AG08395 (cell line): Measurements from ENCODE around the gene MTA3.
"Not testable (repeated sequence)": the region's sequence is repeated elsewhere in the genome, so short reads cannot be mapped to it uniquely, and the experiment has no call there.

Experiments
- DNase-seq: peaks from one replicate; pipeline ENCODE4 v3.0.0; 2012; ENCODE audit warnings: mixed read lengths, low spot score

Gene MTA3

DNA sequence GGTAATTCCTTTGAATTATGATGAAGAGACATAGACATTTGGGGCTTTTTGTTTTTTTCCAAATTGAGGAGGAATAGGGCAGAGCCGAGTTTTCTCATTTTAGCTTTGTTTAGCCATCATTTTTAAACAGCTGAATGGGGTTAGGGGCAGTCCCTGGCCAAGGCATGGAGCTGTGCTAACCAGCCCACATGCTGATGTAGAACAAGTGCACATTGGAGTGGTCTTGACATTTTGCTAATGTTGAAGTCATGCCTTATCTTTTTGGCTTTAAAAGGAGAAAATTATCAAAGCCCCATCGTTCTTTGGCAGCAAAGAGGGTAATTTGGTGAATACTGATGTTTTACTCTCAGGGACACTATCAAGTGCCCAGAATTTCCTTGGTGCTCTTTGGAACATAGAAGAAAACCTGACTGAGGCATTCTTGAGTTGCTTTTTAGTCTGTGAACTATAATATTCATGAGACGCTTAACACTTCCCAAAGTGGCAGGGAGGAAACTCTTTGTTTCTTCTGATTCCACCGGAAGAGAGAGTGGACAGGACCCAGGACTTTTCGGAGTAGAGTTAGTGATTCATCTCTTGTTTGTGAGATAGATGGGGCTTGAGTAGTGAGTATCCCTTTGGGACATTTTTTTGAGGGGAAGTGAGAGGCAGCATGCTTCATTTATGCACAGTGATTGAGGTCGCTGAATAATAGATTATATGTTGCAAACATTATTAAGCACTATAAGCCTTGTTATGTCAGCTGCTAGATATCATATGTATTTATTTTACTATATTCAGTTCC lies 45.0 kb downstream of the MTA3 start:
- DNase-seq = no peak

DNA sequence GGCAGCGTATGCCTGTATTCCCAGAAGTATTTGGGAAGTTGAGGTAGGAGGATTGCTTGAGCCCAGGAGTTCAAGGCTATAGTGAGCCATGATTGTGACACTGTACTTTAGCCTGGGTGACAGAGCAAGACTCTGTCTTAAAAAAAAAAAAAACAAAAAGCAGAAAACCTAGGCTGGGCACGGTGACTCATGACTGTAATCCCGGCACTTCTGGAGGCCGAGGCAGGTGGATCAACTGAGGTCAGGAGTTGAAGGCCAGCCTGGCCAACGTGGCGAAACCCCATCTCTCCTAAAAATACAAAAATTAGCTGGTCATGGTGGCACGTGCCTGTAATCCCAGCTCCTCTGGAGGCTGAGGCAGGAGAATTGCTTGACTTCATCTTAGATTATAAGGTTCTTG lies 46.4 kb downstream of the MTA3 start:
- DNase-seq = no peak

DNA sequence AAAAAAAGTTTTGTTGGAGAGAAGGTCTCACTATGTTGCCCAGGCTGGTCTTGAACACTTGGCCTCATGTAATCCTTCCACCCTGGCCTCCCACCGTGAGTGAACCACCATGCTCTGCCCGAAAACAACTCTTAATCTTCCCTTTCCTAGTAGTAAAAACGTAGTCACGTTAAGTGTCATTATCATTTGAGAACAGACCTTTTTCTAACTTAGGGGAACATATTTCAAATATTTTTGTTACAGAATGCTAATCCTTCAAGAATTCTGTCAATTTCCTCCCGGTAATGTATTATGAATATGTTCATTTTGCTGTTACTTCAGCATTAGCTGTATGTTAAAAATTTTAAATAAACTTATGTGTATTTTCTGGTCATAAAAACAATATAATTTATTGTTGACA lies 49.7 kb downstream of the MTA3 start:
- no peak for DNase-seq

DNA sequence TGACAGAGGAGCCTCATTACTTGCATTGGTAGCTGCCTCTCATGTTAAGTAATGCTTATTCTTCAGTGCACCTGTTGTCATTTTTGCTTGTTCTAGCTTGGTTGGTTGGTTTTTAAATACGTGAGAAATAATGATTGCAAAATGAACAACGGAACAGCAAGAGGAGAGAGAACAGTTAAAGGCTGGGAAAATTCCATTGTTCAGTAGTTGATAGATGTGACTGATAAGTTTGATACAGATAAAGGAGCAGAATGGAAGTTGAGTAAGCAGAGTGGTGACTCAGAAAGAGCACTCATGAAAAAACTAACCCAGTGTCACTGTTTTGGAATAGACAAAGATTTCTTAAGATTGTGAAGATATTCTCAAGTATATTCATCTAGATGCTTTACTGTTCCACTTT lies 50.5 kb downstream of the MTA3 start:
- DNase-seq = peak; percentile 42

DNA sequence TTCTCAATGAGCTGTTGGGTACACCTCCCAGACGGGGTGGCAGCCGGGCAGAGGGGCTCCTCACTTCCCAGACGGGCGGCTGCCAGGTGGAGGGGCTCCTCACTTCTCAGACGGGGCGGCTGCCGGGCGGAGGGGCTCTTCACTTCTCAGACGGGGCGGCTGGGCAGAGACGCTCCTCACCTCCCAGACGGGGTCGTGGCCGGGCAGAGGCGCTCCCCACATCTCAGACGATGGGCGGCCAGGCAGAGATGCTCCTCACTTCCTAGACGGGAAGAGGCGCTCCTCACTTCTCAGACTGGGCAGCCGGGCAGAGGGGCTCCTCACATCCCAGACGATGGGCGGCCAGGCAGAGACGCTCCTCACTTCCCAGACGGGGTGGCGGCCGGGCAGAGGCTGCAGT lies 53.2 kb downstream of the MTA3 start:
- DNase-seq = not testable (repeated sequence)

DNA sequence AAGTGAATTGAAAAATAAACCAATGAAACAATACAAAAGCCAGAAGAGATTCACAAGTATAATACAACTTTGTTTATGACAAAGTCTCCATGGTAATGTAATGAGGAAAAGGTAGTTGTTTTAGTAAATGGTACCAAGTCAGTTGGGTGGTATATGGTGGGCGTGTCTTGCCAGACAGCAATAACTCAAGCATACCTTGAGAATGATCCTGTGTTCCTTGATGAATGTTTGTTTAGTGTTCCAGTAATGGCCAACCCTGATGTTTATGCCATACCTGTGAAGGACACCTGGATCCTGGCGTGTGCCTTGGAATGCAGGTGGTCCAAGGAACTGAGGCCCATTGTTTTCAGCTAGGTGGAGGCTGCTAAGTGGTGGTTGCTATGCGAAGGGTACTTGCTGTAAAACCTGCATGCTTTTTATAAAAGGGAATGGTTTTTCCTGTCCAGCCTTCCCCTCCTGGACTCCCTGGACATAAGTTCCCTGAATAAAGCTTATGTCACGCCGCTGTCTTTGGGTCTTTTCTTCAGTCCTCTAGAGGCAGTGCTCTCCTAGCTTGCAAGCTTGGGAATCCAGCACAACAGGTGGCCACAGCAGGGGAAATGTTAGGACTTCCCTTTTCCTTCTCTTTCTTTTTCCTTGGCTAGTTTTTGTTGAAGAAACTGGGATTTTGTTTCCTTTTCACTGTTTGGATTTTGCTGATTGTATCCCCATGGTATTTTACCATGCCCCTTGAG lies 54.7 kb downstream of the MTA3 start:
- DNase-seq = no peak

DNA sequence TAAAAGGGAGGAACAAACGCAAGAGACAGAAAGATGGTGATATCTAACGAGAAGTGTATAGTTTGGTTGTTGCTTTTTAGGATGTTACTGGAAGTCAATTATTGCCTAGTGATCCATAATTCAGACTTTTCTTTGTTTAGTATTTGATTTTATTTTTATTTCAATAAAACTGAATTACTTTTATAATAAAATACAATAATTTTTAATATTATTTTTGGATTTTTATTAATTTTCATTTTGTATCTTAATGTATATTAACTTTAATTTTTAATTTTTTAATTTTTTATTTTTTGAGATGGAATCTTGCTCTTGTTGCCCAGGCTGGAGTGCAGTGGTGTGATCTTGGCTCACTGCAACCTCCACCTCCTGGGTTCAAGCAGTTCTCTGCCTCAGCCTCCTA lies 55.6 kb downstream of the MTA3 start:
- DNase-seq = no peak

DNA sequence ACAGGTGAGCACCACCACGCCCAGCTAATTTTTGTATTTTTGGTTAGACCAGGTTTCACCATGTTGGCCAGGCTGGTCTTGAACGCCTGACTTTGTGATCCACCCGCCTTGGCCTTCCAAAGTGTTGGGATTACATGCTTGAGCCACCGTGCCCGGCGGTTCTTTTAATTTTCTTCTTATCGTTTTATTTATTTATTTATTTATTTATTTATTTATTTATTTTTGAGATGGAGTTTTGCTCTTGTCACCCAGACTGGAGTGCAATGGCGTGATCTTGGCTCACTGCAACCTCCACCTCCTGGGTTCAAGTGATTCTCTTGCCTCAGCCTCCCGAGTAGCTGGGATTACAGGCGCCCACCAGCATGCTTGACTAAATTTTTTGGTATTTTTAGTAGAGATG lies 59.6 kb downstream of the MTA3 start:
- not testable (repeated sequence) for DNase-seq

DNA sequence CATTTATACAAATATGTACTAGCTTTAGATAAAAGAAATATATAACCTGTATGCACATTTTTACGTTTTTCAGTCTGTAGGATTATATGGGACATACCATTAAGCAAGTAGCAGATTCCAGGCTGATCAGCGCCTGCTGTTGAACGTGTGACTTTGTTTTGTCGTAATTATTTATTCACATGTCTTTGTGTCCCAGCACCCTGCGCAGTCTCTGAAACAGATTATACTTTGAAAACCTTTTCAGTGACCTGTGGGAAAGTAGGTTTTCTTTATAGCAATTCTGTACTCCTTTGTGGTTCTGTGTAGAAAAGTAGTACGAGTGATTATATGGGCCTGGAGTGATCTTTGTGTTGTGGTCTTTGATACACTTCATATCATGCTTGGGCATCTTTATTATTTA lies 68.5 kb downstream of the MTA3 start:
- DNase-seq = no peak

DNA sequence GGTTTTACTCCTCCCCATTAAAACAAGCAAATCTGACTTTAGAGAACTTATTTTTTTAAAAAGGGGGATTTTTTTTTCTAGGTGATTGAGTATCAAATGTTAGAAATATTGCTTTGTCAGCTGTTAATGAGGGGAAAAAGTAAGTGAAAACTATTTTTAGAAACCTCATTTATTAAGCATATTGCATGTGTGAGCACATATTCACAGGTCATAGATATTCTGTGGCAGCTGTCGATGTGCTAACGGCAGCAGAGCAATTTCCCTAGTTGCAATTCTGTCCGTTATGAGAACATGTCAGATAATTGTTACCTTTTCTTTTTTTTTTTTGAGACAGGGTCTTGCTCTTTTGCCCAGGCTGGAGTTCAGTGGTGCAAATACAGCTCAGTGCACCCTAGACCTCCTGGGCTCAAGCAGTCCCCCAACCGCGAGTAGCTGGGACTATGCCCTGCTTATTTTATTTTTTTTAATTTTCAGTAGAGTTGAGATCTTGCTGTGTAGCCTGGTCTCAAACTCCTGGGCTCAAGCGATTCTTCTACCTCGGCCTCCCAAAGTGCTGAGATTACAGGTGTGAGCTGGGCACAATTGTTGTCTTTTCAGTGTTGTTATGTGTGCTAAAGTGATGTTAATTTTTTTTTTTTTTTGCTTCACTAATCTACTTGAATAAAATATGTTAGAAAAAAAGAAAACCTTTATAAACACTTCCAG lies 69.8 kb downstream of the MTA3 start:
- no peak for DNase-seq

DNA sequence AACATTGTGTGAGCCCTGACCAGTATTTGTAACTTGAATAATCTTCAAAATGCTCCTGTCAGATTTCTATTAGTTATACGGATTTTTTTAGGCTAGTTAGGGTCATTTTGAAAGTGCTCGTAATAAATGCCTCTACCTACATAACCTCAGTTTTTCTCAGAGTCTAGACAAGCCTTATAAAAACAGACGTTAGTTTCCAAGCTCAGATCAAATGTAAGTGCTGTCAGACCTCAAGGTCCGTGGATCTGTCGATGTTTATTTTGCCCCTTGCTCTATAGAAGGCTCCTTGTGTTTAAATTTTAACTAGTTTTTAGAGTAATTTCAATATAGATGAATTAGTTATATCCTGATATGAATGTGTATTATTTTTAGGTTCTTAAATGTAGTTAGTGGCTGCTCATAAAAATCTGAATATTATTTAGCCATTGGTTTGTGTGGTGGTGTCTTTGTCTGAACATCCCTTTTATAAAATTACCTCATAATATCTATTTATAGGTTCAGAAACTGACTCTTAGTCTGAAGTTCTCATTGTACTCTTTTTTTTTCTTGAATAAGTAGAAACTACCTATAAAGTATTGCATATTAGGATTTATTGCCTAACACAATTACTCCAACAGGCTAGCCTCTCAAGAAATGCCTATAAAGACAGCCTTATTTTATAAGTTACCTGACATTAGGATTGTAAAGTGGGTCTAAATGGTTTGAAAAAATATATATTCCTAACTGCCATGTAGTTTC lies 71.1 kb downstream of the MTA3 start:
- DNase-seq = no peak

DNA sequence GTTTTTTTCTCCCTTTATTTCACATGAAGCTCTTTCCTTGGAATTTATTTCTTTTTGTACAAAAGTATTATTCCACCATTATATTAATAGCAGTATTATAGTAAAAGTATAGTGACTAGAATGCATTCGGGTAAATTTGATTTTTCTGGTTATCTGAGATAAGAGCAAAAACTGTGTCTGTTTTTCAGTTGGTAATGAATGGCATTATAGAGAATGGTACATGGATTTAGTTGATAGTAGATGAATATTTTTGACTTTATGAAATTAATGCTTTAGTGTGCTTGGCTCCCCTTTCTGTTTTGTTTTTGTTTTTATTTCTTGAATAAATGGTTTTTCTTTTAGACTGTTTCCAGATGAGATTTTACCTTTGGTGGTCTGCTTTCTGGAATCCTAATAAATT lies 71.8 kb downstream of the MTA3 start:
- no peak for DNase-seq

DNA sequence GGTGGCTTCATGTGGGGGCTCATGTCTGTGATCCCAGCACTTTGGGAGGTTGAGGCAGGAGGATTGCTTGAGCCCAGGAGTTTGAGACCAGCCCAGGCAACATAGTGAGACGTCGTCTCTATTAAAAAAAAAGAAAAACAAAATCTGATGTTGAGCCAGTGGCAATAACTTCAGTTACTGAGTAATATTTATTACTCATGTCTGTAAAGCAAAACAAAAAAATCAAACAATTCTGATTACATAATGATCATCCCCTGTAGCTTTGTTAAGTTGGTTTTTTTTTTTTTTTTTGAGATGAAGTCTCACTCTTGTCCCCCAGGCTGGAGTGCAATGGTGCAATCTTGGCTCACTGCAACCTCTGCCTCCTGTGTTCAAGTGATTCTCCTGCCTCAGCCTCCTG lies 73.9 kb downstream of the MTA3 start:
- DNase-seq = not testable (repeated sequence)

DNA sequence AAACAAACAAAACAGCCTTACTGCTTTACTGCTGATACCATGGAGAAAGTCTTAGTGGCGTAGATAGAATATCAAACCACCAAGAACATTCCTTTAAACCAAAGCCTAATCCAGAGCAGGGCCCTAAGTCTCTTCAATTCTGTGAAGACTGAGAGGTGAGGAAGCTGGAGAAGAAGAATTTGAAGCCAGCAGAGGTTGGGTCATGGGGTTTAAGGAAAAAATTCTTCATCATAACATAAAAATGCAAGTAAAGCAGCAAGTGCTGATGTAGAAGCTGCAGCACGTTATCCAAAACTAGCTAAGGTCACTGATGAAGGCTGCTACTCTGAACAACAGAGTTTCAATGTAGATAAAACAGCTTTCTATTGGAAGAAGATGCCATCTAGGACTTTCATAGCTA lies 77.1 kb downstream of the MTA3 start:
- DNase-seq = no peak

DNA sequence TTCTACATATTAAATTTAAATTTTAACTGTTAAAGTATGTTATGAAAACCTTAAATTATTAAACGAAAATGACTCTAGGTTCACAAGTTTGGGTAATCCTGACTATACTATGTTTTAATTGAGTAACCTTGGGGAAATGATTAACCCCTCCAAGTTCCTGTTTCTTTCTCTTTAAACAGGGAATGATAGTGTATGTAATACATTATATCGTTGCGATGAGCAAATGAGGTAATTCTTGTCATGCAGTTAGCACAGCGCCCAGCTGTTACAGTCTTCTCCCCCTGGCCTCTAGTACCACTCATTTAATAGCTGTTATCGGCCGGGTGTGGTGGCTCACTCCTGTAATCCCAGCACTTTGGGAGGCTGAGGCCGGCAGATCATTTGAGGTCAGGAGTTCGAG lies 80.4 kb downstream of the MTA3 start:
- DNase-seq = no peak

DNA sequence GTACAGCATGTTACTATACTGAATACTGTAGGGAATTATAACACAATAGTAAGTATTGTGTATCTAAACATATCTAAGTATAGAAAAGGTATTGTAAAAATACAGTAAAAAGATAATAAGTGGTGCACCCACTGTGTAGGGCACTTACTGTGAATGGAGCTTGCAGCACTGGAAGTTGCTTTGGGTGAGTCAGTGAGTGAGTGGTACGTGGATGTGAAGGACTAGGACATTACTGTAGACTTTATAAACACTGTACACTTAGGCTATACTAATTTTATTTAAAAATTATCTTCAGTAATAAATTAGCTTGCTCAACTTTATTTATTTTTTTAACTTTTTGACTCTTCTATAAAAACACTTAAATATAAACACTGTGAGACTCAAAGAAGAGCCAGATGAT lies 82.6 kb downstream of the MTA3 start:
- DNase-seq = no peak

DNA sequence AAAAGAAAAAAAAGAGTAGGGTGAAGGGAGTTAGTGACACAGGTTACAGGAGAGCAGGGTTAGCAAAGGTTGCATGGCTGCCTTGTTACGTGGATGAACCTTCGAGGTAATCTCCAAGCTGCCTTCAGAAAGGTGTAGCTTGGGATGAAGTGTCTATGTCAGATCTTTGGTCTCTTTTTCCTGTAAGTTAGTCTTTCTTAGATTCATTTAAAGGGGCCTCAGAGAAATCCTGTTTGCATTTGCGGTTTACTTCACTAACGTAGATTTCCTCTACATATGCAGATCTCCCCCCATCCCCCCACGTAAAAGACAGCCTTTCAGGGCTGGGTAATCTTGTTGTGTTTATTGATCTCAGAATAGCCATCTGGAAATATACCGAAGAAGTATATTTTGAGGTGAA lies 83.7 kb downstream of the MTA3 start:
- no peak for DNase-seq

DNA sequence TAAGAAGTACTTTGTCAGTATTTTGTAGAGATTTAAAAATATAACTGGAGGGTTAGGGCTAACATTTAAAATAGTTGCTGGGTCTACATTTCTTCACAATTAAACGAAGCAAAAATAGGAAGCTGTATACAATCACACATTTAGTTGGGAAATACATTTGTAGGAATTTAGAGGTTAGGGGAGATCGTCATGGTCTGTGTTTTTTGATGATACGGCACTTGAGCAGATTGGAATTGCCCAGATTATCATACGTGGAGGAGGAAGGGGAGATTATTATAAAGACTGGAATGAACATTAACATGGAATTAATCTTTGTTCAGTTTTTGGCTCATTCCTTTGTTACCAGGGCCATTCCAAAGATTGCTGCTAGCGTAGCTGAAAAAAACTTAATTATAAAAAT lies 84.6 kb downstream of the MTA3 start:
- no peak for DNase-seq

DNA sequence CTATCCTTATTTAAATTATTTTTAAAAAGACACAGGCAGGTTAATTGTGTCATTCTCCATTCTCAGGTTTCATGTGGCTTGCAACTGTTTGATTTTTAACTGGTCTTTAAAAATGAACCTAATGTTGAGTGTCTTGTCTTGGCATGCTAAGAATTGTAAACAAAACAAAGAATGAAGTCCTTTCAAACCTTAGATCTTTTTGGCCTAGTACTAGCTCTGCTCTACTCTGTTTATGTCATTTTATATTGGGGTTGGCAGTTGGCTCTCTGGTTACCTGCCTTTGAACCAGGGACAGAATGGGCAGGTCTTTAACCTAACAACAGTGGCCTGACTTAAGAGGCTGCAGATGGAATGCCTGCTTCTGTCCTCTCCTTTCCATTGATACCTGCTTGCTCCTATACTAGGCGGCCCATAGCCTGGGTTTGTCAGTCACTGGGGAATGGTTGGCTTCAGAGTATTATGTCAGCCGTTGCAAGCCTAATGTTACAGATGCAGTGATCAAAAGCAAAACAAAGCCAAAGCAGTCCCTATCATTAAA lies 85.5 kb downstream of the MTA3 start:
- DNase-seq = peak; percentile 2

DNA sequence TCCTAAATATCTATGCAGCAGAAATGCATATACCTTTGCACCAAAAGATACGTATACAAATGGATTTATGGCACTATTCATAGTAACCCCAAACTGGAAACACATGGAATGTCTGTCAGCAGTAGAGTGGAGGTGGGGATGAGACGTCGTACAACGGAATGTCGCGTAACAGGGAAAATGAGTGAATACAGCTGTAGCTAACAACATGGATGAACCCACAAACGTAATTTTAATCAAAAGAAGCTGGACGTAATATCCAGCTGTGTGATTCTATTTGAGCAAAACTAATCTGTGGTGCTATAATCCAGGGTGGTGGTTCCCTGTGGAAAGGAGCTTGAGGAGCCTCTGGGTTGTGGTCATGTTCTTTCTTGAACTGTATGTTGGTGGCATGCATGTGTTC lies 89.9 kb downstream of the MTA3 start:
- DNase-seq = no peak

DNA sequence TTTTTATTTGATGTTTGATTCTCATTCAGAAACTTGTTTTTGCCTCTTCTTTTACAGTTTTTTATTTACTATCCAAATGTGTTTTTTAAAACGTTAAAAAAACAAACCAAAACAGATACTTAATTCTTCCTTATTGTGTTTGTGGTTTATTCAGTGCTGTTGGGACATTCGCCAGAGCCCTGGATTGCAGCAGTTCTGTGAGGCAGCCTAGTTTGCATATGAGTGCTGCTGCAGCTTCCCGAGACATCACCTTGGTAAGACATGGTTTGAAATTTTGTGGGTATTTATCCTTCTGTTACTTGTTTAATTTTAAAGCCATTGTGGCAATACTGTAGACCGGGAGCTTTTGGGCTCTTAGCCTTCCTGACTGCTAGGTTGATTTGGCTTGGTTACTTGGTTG lies 91.2 kb downstream of the MTA3 start:
- no peak for DNase-seq

DNA sequence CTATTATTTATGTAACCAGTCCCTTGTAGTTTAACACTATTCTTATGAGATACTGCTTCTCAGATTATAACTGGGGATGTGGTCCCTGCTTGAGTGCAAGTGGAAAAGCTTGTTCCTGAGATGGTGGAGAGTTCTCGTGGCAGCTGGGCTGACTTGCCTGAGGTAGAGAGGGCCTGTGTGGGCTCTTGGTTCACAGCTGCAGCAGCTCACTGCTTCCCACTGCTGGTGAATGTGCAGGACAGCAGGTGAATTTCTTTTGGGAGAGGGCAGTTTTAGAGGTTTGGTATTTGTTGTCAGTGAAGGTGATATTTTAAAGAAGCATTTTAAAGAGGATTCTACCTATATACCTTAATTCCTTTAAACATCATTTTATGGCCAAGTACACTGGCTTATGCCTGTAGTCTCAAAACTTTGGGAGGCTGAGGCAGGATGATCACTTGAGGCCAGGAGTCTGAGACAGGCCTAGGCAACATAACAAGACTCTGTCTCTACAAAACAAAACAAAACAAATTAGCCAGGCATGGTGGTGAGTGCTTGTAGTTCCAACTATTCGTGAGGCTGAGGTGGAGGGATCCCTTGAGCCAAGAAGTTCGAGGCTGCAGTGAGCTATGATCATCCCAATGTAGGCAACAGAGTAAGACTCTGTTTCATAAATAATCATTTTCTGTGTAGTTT lies 94.8 kb downstream of the MTA3 start:
- peak; percentile 87 for DNase-seq
